HG03108 (cell line): Measurements from ENCODE around the gene ADAMTSL5.

Experiments
- ATAC-seq: cut with Tn5 transposase; IDR thresholded peaks from one replicate; pipeline ENCODE4 v1.9.1; 2021; ENCODE audit warnings: moderate library complexity; ENCODE audit not compliant: unreplicated experiment

Gene ADAMTSL5

GRCh38 chr19:1496714-1497577, 15.9 kb downstream of the ADAMTSL5 start:
- ATAC-seq: no peak

DNA sequence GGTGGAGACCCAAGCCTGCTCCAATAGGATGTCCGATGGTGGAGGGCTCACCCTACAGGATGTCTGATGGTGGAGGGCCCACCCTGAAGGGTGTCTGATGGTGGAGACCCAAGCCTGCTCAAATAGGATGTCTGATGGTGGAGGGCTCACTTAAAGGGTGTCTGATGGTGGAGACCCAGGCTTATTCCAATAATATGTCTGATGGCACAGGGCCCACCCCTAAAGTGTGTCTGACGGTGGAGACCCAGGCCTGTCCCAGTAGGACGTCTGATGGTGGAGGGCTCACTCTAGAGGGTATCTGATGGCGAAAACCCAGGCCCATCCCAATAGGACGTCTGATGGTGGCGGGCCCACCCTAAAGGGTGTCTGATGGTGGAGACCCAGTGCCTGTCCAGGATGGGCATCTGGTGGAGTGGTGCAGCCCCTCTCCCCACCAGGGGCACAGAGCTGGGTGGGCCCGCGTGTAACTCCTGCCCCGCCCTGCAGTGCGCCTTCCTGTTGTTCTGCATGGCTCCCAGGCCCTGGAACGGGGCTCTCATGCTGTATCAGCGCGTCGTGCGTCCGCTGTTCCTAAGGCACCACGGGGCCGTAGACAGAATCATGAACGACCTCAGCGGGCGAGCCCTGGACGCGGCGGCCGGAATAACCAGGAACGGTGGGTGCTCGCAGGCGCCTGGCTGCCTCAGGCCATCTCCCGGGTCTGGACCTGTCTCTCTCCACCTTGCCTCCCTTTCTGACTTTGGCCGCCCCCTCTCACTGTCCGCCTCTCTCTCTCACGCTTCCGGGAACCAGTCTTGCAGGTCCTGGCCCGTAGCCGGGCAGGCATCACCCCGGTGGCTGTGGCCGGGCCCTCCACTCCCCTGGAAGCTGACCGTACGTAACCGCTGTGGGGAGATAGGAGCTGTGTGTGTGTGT, 16.8 kb downstream of the ADAMTSL5 start:
- ATAC-seq: no peak

DNA sequence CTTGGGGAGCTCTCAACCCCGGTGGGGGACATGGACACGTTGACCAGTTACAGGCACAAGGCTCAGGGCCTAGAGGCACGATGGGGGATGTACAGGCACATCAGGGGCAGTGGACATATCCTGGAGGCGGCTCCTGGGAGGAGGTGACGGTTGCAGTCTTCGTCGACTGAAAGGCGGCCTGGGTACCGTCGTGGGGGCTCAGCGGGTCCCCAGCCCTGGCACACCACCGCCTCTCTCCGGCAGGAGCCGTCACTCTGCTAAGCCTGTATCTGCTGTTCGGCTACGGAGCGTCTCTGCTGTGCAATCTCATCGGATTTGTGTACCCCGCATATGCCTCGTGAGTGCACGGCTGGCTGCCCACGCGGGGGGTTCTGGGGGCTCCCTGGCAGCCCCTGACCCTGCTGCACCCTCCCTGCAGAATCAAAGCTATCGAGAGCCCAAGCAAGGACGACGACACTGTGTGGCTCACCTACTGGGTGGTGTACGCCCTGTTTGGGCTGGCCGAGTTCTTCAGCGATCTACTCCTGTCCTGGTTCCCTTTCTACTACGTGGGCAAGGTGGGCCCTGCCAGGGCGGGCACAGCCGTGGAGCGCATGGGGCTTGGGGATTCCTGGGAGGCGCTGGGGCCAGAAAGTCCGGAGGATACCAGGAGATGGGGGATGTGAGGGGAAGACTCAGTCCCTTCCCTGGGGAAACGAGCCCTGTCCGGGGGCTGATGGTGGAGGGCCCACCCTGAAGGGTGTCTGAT, 17.6 kb downstream of the ADAMTSL5 start:
- ATAC-seq: no peak

- no peak for ATAC-seq
Measured at GRCh38 chr19:1494115-1494815, 18.6 kb downstream of the ADAMTSL5 start.

- ATAC-seq: no peak
Measured at GRCh38 chr19:1492474-1493006, 20.3 kb downstream of the ADAMTSL5 start.

- no peak for ATAC-seq
Measured at GRCh38 chr19:1491849-1492170, 21.0 kb downstream of the ADAMTSL5 start.

DNA sequence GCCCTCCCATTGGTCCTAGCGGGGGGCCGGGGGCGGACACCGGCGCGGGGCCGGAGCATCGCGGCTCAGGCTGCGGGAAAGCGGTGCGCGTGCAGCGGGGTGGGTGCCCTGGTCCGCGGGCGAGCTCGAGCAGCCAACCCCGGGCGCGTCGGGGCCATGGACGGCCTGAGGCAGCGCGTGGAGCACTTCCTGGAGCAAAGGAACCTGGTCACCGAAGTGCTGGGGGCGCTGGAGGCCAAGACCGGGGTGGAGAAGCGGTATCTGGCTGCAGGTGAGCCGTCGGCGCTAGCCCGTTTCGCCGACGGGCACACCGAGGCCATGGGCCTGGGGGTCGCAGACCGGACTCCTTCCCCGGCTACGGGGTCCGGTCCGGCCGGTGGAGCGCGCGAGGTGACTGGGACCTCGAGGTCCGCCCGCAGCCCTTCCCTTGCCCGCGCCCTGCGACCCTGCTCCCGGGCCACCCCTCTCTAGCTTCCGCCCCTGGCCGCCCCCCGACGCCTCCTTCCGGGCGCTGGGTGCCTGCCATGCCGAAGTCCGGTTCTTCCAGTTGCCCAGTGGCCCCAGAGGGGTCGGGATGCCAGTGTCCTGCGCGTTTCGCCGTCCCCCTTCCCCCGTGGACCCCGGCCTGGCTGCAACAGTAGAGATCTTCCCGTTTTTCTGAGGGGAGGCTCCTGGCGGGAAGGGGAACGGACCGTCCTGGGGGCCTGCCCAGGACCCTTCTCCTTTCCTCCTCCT, 21.5 kb downstream of the ADAMTSL5 start, which contains the start of gene REEP6:
TSS of gene REEP6 (plus strand) at position 68 of the 735 bp plus-strand sequence. CDS start at position 157, 89 bp downstream.
- ATAC-seq: no peak

DNA sequence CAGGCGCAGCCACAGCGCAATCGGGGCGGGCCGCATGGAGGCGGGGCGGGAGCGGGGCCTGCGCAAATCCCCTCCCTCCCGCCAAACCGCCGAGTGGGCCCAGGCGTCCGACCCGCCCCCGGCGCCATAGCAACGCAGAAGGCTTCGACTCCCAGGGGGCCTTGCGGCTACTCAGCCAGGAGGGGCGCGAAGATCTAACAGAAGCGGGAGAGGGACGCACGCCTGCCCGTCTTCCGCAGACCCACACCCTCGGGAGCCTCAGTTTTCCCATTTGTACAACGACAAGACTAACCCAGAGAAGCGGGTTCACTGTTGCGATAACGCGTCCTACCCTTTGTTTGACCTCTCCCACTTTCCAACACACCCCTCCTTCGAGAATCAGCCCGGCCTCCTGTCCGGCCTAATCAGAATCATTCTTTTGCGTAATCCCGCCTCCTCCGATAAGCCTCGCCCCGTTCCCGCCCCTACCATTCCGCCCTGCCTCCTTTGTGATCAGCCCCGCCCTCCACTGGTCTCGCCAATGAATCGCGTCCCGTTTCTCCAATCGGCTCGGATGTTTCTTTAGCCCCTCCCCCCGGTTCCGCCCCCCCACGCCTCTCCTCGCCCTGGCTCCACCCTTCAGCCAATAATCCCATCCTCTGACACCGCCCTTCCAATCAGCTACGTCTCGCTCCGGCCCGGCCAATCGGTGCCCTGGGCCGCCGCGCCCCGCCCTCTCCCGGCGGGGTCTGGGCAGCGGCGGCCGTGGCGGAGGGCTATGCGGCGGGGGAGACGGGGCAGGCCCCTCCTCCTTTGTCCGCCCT, 22.3 kb downstream of the ADAMTSL5 start, which contains the start of gene PCSK4:
TSS of gene PCSK4 (minus strand) at position 40 of the 803 bp plus-strand sequence. CDS start at position 36, 4 bp downstream.
- ATAC-seq: peak; percentile 89

GRCh38 chr19:1489463-1490310, 23.1 kb downstream of the ADAMTSL5 start:
- ATAC-seq: no peak

- ATAC-seq: no peak
Measured at GRCh38 chr19:1488282-1488601, 24.6 kb downstream of the ADAMTSL5 start.

- ATAC-seq: no peak
Measured at GRCh38 chr19:1487576-1488281, 25.1 kb downstream of the ADAMTSL5 start.

- no peak for ATAC-seq
Measured at GRCh38 chr19:1486720-1487575, 25.9 kb downstream of the ADAMTSL5 start.

DNA sequence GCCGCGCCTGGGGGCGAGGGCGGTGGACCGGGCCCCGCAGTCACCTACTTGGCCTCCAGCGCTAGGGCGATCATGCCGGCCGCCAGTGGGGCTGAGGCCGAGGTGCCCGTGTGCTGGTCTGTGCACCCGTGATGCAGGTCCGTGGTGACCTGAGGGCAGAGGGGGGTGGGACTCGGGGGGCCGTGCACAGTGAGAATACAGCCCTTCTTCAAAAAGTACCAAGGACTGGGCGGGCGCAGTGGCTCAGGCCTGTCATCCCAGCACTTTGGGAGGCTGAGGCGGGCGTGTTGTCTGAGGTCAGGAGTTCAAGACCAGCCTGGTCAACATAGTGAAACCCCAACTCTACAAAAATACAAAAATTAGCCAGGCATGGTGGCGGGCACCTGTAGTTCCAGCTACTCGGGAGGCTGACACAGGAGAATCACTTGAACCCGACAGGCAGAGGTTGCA, 28.8 kb downstream of the ADAMTSL5 start:
- ATAC-seq: no peak

DNA sequence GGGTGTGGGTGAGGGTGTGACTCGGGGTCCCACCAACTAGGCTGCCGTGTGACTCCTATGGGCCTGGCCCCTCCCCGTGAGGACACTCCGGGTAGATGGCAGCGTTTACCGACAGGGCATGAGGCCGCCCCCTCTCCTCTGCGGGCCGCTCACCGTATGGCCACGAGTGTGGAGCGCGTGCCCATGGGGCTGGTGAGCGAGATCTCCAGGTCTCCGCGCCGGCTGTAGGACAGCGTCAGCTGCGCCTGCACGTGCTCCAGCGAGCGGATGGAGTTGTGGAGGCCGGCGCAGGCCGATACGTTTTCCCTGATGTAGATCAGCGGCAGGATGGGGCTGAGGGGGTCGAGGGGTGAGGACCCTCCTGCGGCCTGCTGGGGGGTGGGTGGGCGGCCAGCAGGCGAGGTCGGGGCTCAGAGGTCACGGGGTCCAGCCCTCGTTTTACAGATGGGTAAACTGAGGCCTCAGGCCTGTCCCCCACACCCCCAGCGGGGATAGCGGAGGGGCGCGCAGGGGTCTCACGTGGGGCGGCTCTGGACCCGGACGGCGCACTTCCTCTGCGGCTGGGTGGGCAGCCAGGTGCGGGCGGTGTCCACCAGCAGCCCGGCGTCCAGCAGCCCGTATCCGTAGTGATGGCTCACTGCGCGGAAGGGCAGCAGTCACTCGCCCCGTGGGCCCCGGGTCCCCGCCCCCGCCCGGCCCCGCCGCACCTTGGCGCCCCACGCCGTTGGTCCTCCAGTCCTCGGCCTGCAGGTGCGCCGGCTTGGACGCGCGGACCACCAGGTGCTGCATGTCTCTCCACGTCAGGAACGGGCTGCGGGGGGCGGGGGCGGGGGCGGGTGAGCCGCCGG, 29.5 kb downstream of the ADAMTSL5 start:
- no peak for ATAC-seq
